Activated CD4-positive, CD25-positive, alpha-beta regulatory T cell treated with anti-CD3 and anti-CD28 coated beads, Interleukin-2, amount 50 U/mL, for 72 hours (primary cell): ENCODE measurements around the gene ALDH3B2.
"Not testable (repeated sequence)": the region's sequence is repeated elsewhere in the genome, so short reads cannot be mapped to it uniquely, and the experiment has no call there.

Experiments used
- DNase-seq: peaks from one replicate; pipeline ENCODE4 v3.0.0; 2021

The ALDH3B2 gene

GRCh38 chr11:67641338-67642172 is 32.9 kb downstream of the ALDH3B2 start:
- no peak for DNase-seq

DNA sequence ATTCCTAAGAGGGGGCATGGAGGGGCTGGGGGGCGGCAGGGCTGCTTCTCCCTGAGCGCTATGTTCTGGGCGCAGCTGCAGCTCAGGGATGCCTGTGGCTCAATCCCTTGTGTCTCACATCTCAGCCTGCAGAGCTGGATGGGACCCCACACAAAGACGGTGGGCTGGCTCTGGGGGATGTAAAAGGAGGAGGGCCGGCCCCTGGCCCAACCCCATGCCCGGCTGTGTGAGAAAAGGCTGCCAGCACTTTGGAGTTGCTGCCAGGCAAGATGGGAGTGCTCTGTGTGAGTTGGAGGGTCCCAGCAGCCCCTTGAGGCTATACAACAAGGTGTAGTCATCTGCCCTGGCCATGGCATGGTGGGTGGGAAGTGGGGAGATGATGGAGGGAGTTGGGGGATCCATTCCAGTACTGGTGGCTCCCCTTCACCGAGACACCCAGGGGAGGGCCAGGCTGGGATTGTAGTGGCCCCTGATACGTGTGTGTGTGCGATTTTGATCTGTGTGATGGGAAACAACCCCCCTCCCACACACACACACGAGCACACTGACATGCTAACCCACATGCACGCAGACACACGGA is 33.6 kb downstream of the ALDH3B2 start:
- no peak for DNase-seq

DNA sequence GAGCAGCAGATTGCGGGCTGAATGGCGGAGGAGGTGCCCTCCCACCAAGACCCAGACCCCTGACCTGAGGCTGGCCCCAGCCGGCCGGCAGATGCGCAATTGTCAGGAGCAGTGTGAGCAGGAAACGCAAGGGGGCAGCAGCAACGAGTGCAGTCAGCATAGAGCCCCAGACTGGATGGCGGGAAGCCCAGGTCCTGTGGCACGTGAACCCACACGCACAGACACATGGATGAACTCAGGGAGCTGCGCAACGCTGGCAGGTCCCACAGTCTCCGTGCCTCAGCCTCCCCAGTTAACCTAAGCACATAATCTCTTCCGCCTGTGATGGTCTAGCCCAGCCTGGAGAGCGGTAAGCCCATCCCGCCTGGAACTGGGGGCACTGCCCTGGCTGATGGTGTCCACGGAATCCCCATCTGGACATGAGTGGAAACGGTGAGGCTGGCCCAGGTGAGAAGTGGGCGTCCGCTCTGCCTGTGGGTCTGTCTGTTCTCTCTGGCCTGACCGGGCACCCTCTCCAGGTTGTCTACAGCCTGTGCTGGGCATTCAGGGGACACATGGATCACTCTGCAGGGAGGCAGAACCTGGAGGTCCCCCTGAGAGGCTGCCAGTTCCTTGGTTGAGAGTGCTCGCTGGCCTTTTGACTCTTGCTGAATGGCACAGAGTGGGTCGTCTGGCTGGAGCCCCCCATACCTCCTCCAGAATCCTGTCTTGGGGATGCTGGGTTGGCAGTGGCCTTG is 34.2 kb downstream of the ALDH3B2 start:
- peak; percentile 57 for DNase-seq

DNA sequence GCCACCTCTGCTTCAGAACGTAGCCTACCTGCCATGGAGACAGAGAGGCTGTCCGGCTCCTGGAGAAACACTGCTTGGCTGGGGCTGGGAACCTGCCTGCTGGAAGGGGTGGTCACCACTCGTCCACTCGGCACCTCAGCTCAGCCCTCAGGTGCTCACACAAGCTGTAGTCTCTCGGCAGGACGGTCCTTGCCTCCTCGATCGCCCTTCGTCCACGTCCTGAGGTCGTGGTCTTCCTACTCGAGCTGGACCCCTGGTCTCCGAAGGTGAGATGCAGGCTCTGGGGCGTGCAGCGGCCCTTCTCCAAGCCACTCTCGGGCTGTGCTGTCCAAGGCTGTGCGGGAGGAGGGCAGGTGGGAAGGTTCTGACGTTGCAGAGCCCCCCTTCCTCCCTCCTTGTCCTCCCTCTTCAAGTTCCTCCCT is 35.0 kb downstream of the ALDH3B2 start, which contains the start of gene TBX10:
Gene TBX10 (minus strand): TSS at position 326 of the 422 bp plus-strand sequence. CDS start 291 bp downstream, at position 35.
- DNase-seq, result no peak

- no peak for DNase-seq
Observed at GRCh38 chr11:67638535-67639437, 35.6 kb downstream of the ALDH3B2 start.

- not testable (repeated sequence) for DNase-seq
Observed at GRCh38 chr11:67637441-67637840, 37.0 kb downstream of the ALDH3B2 start.

- no peak for DNase-seq
Observed at GRCh38 chr11:67636962-67637361, 37.5 kb downstream of the ALDH3B2 start.

DNA sequence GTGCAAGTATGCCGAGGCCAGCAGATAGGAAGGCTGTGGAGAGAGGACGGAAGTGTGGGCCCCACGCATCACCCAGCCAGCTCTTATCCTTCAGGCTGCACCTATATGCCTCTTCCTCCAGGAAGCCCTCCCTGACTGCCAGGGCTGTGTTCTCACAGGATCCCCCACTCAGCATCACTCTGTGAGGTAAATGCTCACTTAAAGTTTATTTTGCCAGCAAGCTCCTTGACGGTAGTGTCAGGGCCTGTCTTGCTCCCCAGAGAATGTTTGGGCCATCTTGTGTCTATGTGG is 39.2 kb downstream of the ALDH3B2 start:
- no peak for DNase-seq

DNA sequence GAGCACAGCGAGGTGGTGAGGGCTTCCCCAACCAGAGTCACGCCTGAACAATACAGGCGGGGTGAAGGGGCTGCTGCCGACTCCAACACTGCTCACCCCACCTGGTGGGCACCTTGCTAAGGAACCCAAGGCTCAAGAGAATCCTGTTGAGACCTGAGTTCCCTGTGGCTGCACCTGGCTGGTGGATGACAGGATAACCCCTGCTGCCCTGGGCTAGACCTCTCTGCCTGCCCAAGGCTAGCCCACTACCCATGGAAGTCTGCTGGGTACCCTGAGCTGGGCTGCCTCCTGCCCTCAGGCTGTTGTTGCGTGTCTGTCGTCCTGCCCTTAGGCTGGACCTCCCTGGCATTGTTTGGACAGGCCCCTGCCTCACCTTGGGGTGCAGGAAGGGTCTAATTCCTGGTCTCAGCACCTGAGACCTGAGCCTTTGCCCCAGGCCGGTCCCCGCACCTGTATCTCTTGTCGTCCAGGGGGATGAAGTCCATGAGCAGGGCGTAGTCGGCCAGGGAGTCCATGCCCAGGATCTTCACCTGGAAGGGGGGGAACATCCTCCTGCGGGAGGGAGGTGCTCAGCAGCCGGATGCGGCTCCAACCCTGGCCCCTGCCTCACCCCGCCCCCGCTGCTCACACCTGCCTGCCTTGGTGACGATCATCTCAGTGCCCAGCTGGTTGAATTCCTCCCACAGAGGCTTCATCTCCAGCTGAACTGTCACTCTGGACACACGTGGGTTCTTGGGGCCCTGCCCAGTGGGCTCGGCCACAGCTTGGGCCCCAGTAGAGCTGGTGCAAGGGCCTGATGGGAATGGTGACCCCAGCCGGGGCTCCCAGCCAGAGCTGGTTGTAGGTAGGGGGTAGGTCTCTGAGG is 39.8 kb downstream of the ALDH3B2 start:
- DNase-seq, result no peak

DNA sequence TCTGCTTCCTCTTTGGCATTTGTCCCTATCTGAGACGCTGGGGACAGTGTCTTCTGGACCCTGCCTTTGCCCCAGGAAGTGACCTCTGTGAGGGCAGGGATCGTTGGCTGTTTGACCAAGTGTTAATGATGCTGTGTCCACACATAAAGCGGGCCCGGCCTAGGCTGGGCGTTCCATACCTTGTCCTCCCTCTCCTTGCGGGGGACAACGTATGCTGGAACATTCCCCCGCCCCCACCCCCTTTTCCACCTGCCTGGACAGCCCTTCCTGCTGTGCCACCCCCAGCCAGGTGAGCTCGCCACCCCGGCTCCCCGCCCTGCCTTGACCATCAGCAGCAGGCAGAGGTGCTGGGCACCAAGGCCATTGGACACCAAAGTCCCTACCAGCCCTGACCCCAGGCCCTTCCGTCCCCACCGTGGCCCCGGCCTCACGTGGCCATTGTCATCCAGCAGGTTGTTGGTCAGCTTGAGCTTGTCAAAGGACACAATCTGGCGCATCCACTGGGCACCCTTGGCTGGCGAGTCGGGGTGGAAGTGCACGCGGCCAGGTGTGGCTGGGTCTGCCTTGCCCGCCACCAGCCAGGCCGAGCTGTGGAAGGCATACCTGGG is 40.6 kb downstream of the ALDH3B2 start:
- DNase-seq, result no peak

DNA sequence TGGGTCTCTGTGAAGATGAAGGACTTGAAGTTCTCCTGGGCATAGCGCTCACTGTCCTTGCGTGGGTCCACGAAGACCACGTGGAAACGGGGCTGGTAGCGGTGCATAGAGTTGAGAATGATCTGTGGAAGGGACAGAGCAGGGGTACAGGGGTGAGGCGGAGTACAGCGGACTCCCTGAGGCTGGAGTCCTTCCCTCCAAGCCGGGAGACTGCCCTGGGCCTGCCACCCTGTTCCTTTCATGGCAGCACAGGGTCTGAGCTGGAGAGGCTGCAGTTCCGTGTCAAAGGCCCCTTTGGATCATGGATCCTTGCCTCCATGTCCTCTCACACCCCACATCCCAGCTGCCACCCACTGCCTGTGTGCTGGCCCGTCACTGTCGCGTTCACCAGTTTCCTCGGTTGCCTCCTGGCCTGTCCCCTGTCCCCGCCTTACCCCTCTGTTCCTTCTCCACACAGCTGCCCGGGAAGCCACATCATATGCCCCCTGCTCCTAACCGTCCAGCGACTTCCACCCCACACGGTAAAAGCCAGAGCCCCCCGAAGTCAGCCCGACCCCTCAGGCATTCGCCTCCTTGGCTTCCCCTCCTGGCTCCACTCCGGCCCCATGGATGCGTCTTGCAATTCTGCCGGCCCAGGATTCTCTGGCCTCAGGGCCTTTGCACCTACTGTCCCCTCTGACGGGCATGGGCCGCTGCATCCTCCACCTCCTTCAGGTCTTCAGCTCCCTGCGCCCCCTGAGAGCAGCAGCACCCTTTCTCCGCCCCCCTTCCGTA is 41.3 kb downstream of the ALDH3B2 start:
- no peak for DNase-seq

GRCh38 chr11:67632175-67632981 is 42.0 kb downstream of the ALDH3B2 start:
- no peak for DNase-seq

GRCh38 chr11:67631853-67632174 is 42.6 kb downstream of the ALDH3B2 start:
- no peak for DNase-seq

DNA sequence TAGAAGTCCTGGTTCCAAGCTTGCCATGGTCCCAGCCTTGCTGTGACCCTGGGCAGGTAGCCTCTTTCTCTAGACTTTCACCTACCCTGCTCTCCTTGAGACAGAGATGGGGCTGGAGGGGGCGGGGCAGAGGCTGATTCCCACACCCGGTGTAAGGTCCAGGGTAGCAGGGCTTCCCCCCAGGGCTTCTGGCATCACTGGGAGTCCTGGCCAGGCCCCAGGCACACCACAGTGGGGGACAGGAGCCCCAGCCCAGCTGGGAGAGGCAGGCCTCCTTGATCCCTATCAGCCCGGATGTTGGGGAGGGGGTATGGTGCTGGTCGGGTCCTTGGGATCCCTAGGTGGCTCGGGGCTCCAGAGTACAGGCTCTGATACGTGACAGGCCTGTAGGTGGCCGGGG is 43.0 kb downstream of the ALDH3B2 start:
- no peak for DNase-seq

DNA sequence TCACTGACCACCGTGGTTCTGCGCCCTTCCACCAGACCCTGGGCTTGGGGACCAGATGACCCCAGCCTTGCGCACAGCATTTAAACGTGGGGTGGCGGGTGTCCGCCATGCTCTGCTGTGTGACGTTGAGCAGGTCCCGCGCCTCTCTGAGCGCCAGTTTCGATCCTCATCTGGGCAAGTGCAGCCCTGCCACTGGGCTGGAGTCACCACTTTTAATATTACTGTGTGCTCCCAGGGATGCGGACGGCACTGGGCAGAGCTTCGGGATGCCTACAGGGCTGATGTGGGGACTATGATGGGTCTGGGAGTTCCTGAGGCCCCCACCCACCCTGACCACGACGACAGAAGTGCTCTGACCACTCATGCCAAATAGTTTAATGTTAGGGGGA is 43.5 kb downstream of the ALDH3B2 start:
- no peak for DNase-seq

DNA sequence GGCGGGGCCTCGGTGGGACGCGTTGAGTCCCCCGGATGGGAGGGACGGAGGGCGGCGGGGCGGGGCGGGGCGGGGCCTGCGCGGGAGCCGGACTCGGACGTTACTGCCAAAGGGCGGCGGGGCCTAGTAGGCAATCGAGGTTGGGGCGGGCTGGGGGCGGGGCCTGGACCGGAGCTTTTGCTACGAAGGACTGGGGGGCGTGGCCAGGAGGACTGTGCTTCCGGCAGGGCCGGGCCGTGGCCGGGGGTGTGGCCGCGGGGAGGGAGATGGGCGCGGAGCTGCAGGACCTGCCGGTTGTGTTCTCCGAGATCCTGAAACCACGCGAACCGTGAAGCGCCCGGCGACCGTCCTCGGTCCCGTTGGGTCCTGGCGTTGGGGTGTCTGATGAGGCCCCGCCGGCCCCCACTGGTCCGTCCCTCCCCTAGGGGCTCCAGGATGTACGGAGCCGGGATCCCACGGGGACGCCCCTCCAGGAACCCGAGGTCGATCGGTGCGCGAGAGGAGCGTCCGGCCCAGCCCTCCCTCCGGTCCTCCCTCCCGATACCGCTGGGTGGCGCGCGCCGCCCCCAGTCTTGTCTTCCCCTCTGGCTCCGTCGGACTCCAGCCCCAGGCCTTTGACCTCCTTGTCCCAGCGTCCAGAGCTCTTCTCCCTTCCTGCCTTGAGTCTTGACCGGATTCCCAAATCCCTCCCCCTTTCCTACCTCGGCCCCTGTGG is 44.0 kb downstream of the ALDH3B2 start:
- peak; percentile 95 for DNase-seq

DNA sequence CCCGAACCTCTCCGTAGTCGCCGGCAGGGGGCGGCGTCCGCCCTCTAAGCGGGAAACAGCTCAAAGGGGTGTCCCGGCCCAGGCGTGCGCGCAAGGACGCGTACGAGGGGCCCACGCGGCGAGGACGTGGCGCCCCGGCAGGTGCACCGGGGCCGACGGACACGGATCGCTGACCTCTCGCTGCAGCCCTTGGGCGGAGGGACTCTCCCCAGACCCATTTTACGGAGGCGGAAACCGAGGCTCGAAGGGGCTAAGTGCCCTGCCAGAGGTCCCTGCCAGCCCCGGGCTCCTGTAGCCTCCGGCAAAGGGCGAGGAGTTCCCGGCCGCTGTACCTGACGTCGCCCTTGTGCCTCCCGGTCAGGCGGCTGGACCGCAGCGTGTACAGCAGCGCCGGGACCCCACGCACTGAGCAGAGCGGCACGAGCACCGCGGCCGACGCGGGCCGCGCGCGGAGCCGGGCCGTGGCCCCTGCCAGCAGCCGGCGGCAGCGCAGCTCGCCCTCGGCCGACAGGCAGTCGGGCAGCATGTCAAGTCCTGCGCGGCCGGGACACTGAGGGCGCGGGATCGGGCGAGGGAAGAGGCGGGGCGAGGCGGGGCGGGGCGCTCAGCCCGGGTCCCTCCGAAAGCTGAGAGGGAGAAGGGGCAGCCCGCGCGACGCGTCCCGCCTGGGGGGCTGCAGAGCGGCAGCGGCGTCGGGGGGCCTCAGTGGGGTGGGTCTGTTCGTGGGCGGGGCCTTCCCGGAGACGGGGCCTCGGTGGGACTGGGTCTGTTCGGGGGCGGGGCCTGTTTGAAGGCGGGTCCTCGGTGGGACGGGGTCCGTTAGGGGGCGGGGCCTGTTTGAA is 44.8 kb downstream of the ALDH3B2 start, which contains the start of gene NUDT8:
Gene NUDT8 (minus strand): TSS at position 552 of the 842 bp plus-strand sequence. CDS start 26 bp downstream, at position 526.
- DNase-seq, result peak; percentile 94
